Measurements from ENCODE around the gene CAPN14.

The CAPN14 gene

DNA sequence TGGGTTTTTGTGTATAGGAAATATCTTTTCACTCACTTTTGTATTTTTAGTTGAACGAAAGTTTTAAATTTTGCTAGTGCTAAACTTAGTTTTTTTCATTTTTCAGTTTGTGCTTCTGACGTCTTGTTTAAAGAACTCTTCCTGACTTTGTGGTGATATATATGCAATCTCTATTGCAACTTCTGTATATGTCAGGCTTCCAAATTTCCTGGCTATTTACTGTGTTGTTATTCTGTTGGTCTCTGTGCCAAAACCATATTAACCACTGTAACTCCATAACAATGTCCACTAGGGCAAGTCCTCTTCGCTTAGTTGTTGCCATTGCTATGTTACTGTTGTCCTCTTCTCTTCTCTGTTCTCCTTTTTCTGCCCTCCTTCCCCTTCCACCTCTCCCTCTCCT, 13.4 kb upstream of the CAPN14 start:
- no peak overlapping the region for H3K4me2 ChIP-seq
- no peaks in the 10 kb centered on the region for H3K36me3 ChIP-seq
- peaks cover 59% of the 10 kb centered on the region for H3K4me1 ChIP-seq
- no peak for TF ChIP-seq Cebpa-rat (IDR thresholded peaks at IDR 0.05)
- H3K9me3 ChIP-seq, result no peaks in the 10 kb centered on the region
- H3K27ac ChIP-seq, result no peak overlapping the region
- H3K9ac ChIP-seq, result no peak overlapping the region
- H3K4me3 ChIP-seq, result no peak overlapping the region
- no peaks in the 10 kb centered on the region for H3K27me3 ChIP-seq
- no peaks in the 10 kb centered on the region for H4K20me1 ChIP-seq

GRCh38 chr2:31228717-31229116, 11.4 kb upstream of the CAPN14 start:
- no peaks in the 10 kb centered on the region for H3K27me3 ChIP-seq
- no peak overlapping the region for H3K4me2 ChIP-seq
- no peaks in the 10 kb centered on the region for H4K20me1 ChIP-seq
- H3K4me3 ChIP-seq, result no peak overlapping the region
- H3K9me3 ChIP-seq, result no peaks in the 10 kb centered on the region
- no peak overlapping the region for H3K9ac ChIP-seq
- peaks cover 48% of the 10 kb centered on the region for H3K4me1 ChIP-seq
- H3K36me3 ChIP-seq, result no peaks in the 10 kb centered on the region
- no peak for TF ChIP-seq Cebpa-rat (IDR thresholded peaks at IDR 0.05)
- no peak overlapping the region for H3K27ac ChIP-seq

DNA sequence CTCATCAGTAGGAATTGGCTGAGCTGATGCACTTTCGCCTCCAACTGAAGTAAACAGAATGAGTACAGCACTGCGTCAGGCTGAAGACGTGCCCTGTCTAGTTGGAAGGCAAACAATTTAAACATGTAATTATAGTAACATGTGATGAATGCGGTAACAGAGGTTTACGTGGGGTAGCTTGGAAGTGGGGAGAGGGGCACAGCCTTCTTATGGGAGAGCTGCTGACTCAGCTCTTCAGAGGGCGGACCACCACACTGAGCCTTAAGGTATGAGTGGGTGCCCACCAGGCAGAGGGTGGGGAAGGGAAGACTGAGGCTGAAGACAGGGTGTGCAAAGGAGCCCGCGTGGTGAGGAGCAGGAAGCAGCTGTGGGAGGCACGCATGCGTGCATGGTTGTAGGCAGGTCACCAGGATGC, 10.4 kb upstream of the CAPN14 start:
- TF ChIP-seq Cebpa-rat (IDR thresholded peaks at IDR 0.05), result no peak
- Histone ChIP-seq H3K36me3 (no peaks in the 10 kb centered on the region), H3K4me1 (peaks cover 48% of the 10 kb centered on the region), H4K20me1 (no peaks in the 10 kb centered on the region), H3K9ac (no peak overlapping the region), H3K27ac (0 out of 2 replicates have a peak overlapping the region, but pooled peaks have one; percentile 33), H3K27me3 (no peaks in the 10 kb centered on the region), H3K4me2 (peak overlapping the region; percentile 64), H3K4me3 (no peak overlapping the region), H3K9me3 (no peaks in the 10 kb centered on the region)

- Histone ChIP-seq H3K36me3 (no peaks in the 10 kb centered on the region), H3K4me2 (peak overlapping the region; percentile 64), H3K27ac (0 out of 2 replicates have a peak overlapping the region, but pooled peaks have one; percentile 42), H3K9me3 (no peaks in the 10 kb centered on the region), H4K20me1 (no peaks in the 10 kb centered on the region), H3K27me3 (no peaks in the 10 kb centered on the region), H3K4me1 (peaks cover 53% of the 10 kb centered on the region), H3K9ac (no peak overlapping the region), H3K4me3 (no peak overlapping the region)
- TF ChIP-seq Cebpa-rat (IDR thresholded peaks at IDR 0.05), result no peak
Measured at GRCh38 chr2:31227110-31227509, 9.8 kb upstream of the CAPN14 start.

- Histone ChIP-seq H3K27me3 (no peaks in the 10 kb centered on the region), H3K4me1 (peaks cover 61% of the 10 kb centered on the region), H3K27ac (peak overlapping the region; percentile 42; the same call in 1 of the 2 replicates), H3K36me3 (no peaks in the 10 kb centered on the region), H4K20me1 (no peaks in the 10 kb centered on the region), H3K9ac (no peak overlapping the region), H3K4me2 (peak overlapping the region; percentile 64), H3K4me3 (no peak overlapping the region), H3K9me3 (no peaks in the 10 kb centered on the region)
- no peak for TF ChIP-seq Cebpa-rat (IDR thresholded peaks at IDR 0.05)
Measured at GRCh38 chr2:31226266-31226665, 9.0 kb upstream of the CAPN14 start.

GRCh38 chr2:31223749-31224148, 6.4 kb upstream of the CAPN14 start:
- Histone ChIP-seq H3K36me3 (no peaks in the 10 kb centered on the region), H3K27ac (peak overlapping the region; percentile 90), H3K27me3 (no peaks in the 10 kb centered on the region), H4K20me1 (no peaks in the 10 kb centered on the region), H3K4me2 (peak overlapping the region; percentile 86), H3K9me3 (no peaks in the 10 kb centered on the region), H3K4me3 (no peak overlapping the region), H3K4me1 (peaks cover 83% of the 10 kb centered on the region), H3K9ac (no peak overlapping the region)
- no peak for TF ChIP-seq Cebpa-rat (IDR thresholded peaks at IDR 0.05)

GRCh38 chr2:31223026-31223425, 5.7 kb upstream of the CAPN14 start:
- Histone ChIP-seq H3K27me3 (no peaks in the 10 kb centered on the region), H3K4me1 (peaks cover 83% of the 10 kb centered on the region), H3K9ac (no peak overlapping the region), H3K27ac (peak overlapping the region; percentile 90), H3K36me3 (no peaks in the 10 kb centered on the region), H4K20me1 (no peaks in the 10 kb centered on the region), H3K4me2 (peak overlapping the region; percentile 86), H3K9me3 (no peaks in the 10 kb centered on the region), H3K4me3 (no peak overlapping the region)
- no peak for TF ChIP-seq Cebpa-rat (IDR thresholded peaks at IDR 0.05)

DNA sequence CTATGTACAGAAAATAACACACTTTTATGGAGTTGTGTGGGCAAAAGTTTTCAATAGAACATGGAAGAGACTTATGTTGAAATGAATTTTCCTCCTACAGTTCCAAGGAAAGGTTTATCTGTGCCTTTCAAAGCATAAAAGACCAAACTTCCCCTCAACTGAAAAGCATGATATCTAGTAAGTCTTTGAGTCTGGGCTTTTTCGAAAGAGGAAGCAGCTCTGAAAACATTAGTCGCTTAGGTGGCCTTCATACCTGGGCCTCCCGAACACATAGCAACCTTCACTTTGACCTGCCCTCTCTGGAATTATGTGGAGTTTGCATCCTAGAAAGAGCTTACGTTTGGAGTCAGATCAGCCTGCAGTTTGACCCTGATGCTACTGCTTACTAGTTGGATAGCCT, 4.8 kb upstream of the CAPN14 start:
- H3K4me3 ChIP-seq, result peak overlapping the region; percentile 49; the same call in 1 of the 2 replicates
- no peaks in the 10 kb centered on the region for H3K36me3 ChIP-seq
- H3K9me3 ChIP-seq, result no peaks in the 10 kb centered on the region
- peak overlapping the region; percentile 90 for H3K27ac ChIP-seq
- H3K27me3 ChIP-seq, result no peaks in the 10 kb centered on the region
- H3K4me1 ChIP-seq, result peaks cover 83% of the 10 kb centered on the region
- H3K4me2 ChIP-seq, result peak overlapping the region; percentile 86
- H4K20me1 ChIP-seq, result no peaks in the 10 kb centered on the region
- no peak for TF ChIP-seq Cebpa-rat (IDR thresholded peaks at IDR 0.05)
- peak overlapping the region; percentile 72 for H3K9ac ChIP-seq

DNA sequence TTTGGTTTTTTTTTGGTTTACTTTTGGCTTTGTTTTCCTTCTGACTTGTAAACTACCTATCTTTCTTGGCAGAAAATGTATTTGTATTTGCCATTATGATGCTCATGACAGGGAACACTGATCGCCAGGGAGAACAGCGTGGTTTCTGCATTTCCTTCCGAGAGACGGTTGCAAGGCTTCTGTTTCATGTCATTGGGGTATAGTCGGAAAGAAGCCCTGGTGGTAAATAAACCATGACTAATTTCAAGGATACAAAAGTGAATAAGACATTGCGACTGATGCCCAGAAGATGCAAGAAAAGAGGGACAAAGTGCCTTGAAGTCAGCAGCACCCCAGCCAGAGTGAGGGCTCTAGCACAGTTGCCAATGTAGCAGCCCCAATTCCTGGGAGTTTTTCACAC, 4.2 kb upstream of the CAPN14 start:
- peak overlapping the region; percentile 86 for H3K4me2 ChIP-seq

GRCh38 chr2:31219131-31219969, 2.0 kb upstream of the CAPN14 start:
- Histone ChIP-seq H3K9ac (peak overlapping the region; percentile 72), H3K4me2 (peak overlapping the region; percentile 86), H4K20me1 (no peaks in the 10 kb centered on the region), H3K4me1 (peaks cover 98% of the 10 kb centered on the region), H3K36me3 (no peaks in the 10 kb centered on the region), H3K9me3 (no peaks in the 10 kb centered on the region), H3K27ac (peak overlapping the region; percentile 90), H3K27me3 (no peaks in the 10 kb centered on the region), H3K4me3 (peak overlapping the region; percentile 27; the same call in 1 of the 2 replicates)
- TF ChIP-seq Cebpa-rat (IDR thresholded peaks at IDR 0.05), result no peak

More for the DNA sequence above, 4.2 kb upstream of the CAPN14 start:
- H3K27ac ChIP-seq, result peak overlapping the region; percentile 90
- H3K4me3 ChIP-seq, result peak overlapping the region; percentile 49; the same call in 1 of the 2 replicates
- peaks cover 83% of the 10 kb centered on the region for H3K4me1 ChIP-seq
- no peaks in the 10 kb centered on the region for H3K36me3 ChIP-seq
- H3K9ac ChIP-seq, result peak overlapping the region; percentile 72
- H3K27me3 ChIP-seq, result no peaks in the 10 kb centered on the region
- no peaks in the 10 kb centered on the region for H3K9me3 ChIP-seq
- H4K20me1 ChIP-seq, result no peaks in the 10 kb centered on the region
- no peak for TF ChIP-seq Cebpa-rat (IDR thresholded peaks at IDR 0.05)
